HPDE6-E6E7 (cell line): ENCODE results near the gene STRIP1.

Experiments
- DNase-seq: peaks from one replicate; pipeline ENCODE4 v3.0.0; 2011; ENCODE audit warnings: missing footprints; ENCODE audit errors: extremely low spot score

The STRIP1 gene

DNA sequence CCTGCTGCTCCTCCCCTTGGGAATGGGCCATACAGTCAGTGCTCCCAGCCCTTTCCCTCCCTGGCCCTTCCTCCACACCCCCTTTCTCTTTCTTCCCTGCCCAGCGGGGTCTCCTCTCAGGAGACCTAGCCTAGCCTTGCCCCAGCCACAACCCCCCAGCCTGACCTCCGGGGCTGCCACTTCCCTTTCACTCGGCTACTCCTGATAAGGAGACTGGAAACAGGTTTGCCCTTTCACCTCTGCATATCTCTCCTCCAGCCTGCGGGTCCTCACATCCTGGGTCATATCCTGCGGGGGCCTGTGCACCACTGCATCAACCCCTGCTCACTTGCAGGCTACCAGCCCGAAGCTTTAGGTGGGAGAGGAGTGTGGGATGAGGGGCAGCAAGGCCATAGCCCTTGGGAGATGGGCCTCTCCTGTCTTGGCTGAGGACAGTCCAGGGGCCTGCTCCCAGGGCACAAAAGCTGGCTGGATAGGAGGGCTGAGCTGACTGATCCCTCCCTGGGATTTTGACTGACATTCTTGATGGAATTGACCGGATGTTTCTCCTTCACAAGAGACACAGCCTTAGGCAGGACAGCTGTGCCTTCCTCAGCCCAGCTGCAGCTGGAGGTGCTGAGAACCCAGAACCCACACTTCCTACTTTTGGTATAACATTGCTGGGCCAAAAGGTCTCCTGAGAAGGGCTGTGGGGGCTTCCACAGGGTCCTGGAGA, 55.3 kb downstream of the STRIP1 start:
- DNase-seq = no peak

DNA sequence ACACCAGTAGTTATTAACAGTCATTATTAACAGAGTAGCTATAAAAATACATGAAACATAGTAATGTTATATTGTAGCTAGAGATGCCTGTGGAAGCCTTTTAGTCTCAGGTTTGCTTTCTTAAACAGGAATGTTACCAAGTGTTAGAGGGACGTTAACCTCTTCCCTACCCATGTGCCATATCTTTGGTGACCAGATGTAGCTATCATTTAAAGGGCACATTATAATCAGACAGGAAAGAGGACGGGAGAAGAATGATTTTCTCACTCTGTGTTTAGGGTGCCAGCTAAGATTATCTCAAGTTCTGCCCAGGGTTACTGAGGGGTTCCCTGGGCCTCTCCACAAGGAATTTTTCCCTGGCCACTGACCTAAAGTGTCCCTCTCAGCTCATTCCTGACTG, 57.0 kb downstream of the STRIP1 start:
- no peak for DNase-seq

DNA sequence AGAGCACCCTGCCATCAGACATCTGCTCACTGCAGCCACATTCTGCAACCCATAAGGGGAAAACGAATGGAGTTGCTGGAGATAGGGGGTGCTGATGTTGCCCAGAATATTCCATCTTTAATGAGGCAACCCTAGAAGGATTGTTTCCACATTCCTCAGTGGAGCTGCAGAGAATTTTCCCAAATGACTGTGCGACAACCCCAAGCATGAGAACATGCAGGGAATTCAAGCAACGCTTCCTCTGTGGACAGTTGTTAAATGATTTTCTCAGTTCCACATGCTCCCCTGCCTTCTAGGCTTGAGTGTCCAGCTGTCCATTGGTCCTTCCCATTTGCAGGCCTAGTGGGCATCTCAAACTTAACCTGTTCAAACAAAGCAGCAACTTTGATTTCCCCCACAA, 57.4 kb downstream of the STRIP1 start:
- DNase-seq = no peak

DNA sequence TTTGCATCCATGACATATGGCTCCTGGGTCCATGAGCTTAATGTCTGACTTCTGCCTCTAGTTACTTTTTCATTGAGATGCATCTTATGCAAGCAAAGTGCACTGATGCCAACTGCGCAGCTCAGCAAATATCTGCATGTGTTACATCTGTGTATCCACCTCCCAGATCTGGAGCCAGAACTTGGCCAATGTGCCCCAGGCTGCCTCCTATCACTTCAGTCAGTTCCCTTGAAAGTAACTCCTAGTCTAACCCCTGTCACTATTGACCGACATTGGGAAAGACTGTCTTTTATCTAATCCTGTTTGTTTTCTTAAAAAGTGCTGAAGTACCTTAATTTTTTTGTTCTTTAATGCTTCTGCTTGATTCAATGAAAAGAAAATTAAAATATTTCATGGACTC, 58.6 kb downstream of the STRIP1 start:
- no peak for DNase-seq

DNA sequence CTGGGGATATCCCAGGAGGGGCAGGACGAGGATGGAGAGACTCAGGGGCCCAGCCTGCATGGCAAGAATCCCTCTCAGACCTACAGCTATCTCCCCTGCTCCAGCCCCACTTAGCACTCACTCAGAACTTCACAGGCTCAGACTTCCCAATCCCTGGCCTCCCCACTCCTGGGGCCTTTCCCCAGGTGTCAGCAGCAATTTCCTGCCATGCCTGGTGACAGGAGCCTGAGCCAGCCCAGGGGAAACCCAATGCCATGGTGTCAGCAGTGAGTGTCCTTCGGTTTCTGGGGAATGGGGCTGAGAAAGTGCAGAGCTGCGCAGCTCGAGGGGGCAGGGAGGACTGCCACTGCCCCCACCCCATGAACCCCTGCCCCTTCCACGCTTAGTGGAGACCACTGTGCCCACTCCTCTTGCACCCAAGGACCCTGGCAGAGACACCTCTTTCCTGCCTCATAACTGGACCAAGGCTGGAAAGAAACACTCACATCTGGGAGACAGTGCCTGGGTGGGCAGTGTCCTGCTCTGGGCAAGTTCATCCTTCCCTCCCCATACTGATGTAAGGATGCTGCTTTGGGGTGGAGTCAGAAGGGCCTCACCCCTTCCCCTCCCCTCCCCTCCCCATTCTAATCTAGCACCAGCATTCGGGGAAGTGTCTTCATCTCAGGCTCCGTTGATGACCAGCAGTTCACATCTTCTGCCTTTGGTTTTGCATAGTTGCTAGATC, 60.7 kb downstream of the STRIP1 start:
- DNase-seq = no peak

DNA sequence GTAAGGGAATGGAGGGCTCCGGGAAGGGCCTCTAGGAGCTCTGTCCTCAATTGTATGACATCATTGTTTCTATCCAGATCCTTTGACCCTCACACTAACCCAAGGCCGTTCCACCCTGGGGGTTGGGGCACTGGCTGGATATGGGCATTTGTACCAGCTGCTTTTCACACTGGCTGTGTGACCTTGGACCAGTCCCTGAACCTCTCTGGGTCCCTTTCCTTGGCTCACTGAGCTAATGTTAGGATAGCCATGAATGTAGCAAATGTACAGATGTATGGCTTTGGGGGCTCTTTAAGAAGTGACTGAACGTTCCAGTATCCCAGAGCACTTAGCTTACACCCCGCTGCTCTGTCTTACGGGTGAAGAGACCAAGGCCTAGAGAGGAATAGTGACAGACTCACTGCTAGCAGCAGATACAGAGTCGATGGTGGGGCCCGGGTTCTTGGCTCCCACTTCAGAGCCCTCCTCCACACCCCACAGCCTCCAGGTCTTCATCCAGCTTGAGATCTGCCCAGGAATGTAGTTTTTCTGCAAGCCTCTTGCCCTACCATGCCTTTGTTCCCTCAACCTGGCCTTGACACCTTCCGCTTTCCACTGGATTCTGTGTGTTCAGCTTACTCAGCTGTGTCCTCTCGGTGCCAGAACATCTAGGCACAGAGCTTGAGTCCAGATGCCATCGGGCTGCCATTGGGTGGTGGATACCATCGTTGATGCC, 63.2 kb downstream of the STRIP1 start:
- DNase-seq = no peak

DNA sequence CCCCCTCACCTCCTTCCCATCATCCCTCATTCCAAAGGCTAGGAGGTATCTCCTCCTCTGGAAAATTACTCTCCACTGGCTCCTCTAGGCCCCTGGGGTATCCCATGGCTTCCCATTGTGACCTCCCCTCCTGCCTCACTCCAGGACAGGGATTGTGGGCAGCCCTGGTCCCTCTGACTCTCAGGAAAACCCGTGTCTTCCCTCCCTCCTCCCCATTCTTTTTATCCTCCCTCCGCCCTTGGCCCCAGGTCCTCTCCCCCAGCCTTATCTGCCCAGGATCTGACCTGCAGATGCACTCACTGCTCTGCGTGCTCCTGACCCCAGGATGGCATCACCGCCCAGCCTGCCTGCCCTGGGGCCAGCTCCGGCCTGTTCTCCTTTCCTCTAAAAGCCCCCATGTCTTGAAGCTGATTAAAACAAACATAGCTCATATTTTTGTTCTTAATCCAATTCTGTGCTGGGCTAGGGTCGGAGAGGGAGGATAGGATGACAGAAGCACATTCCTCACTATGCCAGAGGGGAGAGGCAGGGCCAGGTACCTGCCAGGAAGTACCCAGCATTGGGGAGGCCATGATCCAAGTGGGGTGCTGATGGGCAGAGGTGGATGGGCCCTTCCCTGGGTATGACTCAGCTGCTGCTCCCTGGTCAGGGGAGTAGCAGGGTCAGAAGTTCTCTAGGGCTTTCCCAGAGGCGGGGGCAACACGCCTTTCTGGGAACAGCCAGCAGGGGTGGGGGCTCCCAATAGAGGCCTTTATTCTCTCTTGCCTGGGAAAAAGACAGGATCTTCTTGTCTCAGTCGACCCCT, 64.0 kb downstream of the STRIP1 start:
- DNase-seq = no peak

DNA sequence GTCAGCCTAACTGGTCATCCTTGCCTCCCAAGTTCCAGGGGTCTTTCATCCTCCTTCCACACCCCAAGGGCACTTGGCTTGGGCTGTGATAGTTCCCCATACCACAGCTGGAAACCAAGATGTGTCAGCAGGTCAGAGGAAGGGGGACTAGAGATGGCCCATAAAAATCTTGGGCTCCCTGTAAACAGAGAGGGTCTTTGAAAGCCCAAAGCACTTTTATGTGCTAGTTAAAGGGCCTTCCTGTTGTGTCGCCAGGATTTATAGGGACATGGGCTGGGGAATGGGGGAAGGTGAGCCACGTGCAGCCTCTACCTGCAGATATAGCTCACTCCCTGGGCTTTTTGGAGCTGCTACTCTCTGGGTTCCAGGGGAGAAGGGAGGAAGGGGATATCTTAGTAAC, 65.9 kb downstream of the STRIP1 start:
- DNase-seq = no peak

DNA sequence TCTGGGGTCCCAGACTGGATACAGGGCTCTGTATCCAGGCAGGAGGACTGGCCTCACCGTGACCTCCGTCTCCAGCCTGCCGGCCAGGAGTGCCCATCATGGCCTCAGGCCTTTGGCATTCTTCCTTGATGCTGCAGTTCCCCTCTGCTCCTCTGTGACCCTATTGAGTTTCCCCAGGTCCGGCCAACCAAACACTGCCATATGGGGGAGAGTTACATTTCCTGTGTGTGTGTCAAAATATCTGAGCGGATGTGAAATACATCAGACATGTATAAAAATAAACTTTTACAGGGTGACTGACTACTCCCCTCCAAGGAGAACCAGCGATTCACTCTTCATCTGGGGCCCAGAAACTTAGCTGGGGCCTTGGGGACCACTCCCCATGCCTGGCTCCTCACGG, 67.7 kb downstream of the STRIP1 start:
- DNase-seq = no peak
